AG09309 (cell line): ENCODE results near the gene DUSP22.

ENCODE experiments used
- DNase-seq: peaks from one replicate; pipeline ENCODE4 v3.0.0-alpha.2; 2010; ENCODE audit warnings: low read depth
- H3K4me3 ChIP-seq: 2 replicates; pipeline ENCODE4 v1.5.1; 2011; ENCODE audit warnings: mild to moderate bottlenecking, low read depth, low read length, moderate library complexity; ENCODE audit not compliant: control insufficient read depth
- TF ChIP-seq, protein P1 (sequence below): IDR thresholded peaks from 2 replicates; pipeline ENCODE4 v1.5.1; 2011; ENCODE audit warnings: mild to moderate bottlenecking, low read depth, low read length, inconsistent platforms; ENCODE audit not compliant: insufficient read depth, control insufficient read depth; ENCODE audit errors: missing control alignments

Gene DUSP22

DNA sequence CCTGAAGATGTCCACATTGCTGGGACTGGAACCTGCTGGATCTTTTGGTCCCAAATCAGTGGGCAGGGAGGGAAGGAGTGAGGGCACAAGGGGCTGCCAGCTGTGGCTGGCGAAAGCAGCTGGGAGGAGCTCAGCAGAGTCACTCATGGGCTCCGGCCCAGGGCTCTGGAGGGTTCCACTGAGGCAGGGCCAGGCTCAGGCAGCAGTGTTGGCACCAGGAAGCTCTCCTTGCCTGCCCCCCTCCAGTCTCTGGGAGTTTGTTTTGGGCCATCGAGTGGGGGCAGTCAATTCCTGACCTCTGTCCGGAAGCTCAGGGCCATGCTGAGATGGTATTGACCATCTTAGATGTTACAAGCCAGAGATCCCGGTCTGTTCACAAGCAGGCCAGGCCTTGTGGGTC, 60.2 kb downstream of the DUSP22 start:
- no peak for DNase-seq
- TF ChIP-seq, protein P1, sequence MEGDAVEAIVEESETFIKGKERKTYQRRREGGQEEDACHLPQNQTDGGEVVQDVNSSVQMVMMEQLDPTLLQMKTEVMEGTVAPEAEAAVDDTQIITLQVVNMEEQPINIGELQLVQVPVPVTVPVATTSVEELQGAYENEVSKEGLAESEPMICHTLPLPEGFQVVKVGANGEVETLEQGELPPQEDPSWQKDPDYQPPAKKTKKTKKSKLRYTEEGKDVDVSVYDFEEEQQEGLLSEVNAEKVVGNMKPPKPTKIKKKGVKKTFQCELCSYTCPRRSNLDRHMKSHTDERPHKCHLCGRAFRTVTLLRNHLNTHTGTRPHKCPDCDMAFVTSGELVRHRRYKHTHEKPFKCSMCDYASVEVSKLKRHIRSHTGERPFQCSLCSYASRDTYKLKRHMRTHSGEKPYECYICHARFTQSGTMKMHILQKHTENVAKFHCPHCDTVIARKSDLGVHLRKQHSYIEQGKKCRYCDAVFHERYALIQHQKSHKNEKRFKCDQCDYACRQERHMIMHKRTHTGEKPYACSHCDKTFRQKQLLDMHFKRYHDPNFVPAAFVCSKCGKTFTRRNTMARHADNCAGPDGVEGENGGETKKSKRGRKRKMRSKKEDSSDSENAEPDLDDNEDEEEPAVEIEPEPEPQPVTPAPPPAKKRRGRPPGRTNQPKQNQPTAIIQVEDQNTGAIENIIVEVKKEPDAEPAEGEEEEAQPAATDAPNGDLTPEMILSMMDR = no peak

DNA sequence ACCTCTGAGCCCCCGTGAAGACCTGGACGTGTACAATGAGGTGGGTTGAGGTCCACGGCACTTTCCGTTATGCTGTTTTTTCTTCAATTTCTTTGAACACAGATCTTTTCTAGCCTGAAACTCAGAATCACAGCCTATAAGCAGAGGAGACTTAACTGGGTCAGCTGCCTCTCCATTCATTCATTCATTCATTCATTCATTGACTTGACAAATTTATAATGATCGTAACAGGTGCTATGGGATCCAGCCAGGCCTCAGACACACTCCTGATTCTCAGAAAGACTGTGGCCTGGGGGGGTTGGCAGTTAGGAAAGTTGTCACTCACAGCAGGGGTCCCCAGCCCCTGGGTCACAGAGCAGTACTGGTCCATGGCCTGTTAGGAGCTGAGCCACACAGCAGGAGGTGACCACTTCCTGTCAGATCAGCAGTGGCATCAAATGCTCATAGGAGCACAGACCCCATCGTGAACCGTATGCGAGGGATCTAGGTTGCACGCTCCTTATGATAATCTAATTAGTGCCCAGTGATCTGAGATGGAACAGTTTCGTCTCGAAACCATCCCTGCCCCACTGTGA, 60.7 kb downstream of the DUSP22 start:
- no peak overlapping the region for H3K4me3 ChIP-seq
- TF ChIP-seq, protein P1 = no peak

More for the DNA sequence above, 60.2 kb downstream of the DUSP22 start:
- no peak overlapping the region for H3K4me3 ChIP-seq

DNA sequence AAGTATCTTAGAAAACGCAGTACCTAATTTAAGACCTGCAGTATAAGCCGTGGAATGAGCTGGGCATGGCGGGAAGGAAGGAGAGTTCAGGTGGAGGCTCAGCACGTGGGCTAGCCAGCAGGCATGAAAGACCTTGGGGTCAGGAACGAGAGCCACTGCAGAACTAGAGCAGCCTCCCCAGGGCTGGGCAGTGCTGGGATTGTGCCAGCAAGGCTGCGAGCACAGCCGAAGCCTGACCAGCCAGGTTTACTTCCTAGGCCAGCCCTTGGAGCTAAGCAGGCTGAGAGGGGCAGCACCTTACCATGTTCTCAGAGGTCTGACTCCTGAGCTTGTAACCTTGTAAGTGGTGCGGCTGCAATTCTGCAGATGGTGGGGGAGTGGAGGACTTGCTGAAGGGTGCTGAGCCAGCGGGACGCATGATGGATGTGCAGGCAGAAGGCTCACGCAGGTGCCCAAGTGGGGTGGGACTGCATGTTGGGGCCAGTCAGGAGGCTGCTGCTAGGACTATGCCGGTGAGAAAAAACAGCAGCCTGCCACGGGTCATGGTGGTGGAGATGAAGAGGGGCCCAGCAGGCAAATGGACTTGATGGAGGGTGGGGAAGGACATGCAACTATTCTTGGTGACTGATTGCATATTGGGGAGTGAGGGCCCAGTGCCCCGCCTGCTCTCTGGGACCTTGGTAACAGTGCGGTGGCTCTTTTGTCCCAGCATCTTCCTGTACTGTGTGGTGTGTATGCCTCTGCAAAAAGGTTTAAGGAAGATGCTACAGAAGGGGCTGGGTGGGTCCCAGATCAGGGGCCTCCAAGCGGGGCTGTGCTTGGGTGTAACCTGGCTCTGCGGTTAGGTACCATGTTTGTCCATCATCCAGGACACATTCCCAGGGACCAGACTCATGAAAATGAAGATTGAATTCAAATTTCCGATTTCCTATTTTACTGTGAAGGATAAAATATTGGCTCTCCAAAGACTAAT, 61.6 kb downstream of the DUSP22 start:
- no peak overlapping the region for H3K4me3 ChIP-seq
- TF ChIP-seq, protein P1 = no peak
- no peak for DNase-seq

More for the DNA sequence above, 60.7 kb downstream of the DUSP22 start:
- no peak for DNase-seq

DNA sequence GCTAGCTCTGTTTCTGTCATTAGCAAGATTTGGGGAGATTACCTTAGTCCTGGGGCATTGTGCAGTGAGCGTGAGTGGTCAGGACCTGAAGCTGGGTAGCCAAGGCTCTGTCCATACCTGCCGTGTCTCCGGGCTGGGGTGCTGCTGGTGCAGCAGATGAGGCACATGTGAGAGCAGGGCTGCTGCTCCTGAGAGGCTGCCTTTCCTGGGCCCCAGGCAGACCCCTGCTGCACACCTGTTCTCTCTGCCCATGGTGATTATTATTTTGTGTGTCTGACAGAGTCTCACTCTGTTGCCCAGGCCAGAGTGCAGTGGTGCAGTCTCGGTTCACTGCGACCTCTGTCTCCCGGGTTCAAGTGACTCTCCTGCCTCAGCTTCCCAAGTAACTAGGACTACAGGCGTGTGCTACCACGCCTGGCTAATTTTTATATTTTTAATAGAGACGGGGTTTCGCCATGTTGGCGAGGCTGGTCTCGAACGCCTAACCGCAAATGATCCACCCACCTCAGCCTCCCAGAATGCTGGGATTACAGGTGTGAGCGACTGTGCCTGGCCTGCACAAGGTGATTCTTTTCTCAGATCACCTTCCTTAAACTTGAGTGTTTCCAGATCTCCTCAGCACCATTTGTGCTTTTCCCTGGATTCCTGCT, 62.5 kb downstream of the DUSP22 start:
- TF ChIP-seq, protein P1 = no peak
- no peak overlapping the region for H3K4me3 ChIP-seq
- no peak for DNase-seq

DNA sequence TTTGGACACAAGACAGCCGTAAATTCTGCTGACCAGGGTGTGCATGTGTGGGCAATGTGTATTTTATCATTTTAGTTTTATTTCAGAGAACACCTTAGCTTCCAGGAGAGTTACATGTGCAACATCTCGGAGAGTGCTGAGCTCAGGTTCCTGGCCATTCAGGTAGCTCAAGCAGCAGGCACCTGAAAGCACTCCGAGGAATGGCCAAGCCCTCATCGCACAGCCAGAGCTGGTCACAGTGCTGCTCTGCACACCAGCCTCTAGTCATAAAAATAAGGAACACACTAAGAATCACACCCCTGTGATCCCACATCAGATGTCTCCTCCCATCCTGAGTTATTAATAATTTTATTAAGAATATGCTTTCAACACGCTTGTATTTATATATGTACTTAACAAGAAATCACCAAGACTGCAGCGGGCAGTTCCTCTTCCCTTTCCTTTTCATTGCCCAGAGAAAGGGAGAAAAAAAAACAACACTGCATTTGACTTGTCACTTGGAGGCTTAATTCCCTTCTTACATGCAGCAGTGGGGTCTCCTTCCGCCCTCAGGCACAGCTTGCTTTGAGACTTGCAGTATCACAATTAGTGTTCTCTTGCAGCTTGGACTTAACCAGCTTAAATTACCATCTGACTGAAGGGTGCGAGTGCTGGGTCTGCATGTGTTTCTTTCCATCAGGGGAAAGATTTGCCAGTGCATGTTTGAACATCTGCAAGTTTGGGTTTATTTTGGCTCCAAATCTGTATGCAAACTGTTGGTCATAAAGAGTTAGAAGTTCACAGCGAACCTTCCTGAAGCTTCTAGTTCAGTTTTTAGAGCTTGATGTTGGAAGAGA, 63.3 kb downstream of the DUSP22 start:
- no peak for DNase-seq
- no peak overlapping the region for H3K4me3 ChIP-seq
- TF ChIP-seq, protein P1 = no peak

DNA sequence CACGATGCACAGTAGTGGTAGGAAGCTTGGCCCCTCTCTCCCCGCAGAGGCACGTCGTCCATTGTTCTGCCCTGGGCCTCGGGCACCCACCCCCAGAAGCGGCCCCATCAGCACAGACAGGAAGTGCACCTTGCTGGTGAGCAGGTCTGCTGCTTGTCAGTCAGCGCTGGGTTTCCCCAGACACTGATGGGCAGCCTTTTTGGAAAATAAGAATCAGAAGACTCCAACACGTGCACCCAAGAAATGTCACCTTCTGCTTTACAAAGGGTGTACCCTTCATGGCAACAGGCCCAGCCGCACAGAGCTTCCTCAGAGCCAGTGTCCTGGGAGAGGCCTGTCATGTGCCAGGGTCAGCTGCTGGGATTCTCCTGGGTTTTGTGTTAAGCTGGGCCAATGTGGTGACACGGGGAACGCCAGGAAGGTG, 64.6 kb downstream of the DUSP22 start:
- TF ChIP-seq, protein P1 = no peak
- H3K4me3 ChIP-seq = no peak overlapping the region
- no peak for DNase-seq
